Ramos (cell line): ENCODE results near the gene KRT77.

Experiments used
- in situ Hi-C: fragments of 300-500 bp; cut with MboI; formaldehyde crosslinking; loops from one replicate; pipeline ENCODE4 v1.14.3; 2022; ENCODE audit warnings: low sequenced_read_pairs; ENCODE audit not compliant: unreplicated experiment

The KRT77 gene

DNA sequence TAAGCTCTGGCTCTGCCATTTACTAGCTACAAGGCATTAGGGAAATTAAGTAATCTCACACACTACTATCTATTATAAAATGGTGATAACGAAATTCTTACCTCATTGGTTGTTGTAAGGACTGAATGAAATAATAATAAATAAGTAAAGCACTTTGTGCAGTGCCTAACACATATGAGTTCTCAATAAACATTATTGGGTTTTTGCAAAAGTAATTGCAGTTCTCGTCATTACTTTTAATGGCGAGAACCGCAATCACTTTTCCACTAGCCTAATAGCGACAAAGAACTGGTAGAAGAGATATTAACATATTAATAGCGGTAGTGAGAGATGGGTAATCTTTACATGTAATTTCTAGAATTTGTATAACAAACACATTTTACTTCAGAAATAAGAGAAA is 9.2 kb downstream of the KRT77 start:
- in situ Hi-C loops = no loop called here

GRCh38 chr12:52693261-52693660 is 10.1 kb downstream of the KRT77 start:
- in situ Hi-C loops = no loop called here

DNA sequence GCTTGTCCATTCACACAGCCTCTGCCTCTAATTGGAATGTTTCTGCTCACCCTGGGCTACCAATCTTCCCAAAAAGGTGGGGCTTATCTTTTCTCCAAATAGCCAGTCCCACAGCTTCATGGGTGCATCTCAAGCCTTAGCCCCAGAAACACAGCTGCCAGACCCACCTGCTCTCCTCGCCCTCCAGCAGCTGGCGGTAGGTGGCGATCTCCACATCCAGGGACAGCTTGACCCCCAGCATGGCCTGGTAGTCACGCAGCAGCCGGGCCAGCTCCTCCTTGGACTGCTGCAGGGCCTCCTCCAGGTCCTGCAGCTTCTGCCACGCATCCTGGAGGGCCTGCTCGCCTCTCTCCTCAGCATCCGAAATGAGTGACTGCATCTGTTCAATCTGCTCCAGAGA is 11.1 kb downstream of the KRT77 start:
- in situ Hi-C loops = no loop called here

DNA sequence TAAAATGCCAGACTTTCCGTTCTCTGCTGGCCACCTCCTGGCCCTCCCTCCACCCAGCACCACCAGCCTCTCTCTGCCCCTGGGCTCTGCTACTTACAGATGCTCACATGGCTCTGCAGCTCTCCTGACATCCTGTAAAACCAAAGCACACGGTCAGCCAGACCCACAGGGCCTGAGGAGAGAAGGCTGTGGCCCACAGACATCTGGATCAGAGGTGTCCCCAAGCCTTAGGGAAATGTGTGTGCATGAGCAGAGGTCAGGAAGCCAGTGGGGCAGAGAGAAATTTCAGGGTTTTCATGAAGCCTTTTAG is 11.5 kb downstream of the KRT77 start:
- in situ Hi-C loops = no loop called here

DNA sequence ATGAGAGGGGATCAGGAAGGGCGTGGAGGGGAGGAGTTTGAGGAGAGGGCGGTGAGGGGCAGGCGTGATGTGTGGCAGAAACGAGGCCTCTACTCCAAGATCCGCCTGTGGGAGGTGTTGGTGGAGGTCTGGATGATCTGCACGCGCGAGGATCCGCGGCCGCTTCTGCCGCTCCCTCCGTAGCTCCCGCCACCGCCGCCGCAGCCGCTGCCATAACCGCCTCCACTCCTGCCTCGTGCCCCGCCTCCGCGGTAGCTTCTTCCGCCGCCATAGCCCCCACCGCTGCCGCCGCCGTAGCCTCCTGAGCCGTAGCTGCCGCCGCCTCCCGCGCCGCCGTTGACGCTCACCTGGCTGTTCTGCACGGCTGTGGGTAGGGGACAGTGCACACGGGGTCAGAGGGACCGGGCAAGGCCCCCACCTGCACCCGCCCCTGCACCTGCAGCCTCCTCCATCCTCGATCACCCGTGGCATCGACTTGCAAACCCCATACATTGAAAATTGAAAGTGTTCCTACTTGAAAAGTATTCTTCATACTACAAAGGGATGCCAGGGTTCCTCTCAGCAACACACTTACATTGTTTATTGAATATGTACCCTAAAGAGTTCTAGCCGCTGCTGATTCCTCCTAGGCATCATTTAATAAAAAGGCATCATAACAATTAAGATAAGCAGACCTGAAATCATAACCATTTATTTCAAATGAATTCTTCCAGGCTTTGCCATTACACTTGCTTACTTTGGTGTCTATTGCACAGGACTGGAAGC is 12.1 kb downstream of the KRT77 start:
- in situ Hi-C loops = no loop called here

GRCh38 chr12:52690351-52691075 is 12.8 kb downstream of the KRT77 start:
- in situ Hi-C loops = no loop called here

GRCh38 chr12:52689936-52690335 is 13.4 kb downstream of the KRT77 start:
- in situ Hi-C loops = no loop called here

DNA sequence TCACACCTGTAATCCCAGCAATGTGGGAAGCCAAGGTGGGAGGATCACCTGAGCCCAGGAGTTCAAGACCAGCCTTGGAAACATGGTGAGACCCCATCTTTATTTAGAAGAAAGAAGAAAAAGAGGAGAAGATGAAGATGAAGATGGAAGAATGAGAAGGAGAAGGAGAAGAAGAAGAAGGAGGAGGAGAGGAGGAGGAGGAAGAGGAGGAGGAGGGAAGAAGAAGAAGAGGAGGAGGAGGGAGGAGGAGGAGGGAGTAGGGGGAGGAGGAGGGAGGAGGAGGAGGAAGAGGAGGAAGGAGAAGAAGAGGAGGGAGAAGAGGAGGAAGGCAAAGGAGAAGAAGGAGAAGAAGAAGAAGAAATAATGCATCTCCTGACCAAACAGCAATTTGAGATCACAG is 14.1 kb downstream of the KRT77 start:
- in situ Hi-C loops = no loop called here

DNA sequence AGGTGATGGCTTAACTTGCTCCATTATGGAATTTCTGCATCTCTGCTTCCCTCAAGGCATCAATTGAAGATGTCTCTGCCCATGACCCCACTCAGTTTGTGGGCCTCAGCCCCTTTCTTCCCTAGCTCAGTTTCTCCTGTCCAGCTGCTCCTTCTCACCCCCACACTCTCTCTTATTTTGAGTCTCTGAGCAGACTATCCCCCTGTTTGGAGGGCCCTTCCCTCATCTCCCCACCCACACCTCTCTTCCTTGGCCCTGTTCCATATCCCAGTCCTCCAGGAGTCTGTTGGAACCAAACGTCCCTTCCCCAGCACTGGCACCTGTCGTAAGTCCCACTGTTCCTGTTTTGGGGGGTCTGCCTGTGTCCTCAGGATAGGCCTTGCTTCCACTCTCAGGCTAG is 14.8 kb downstream of the KRT77 start:
- in situ Hi-C loops = no loop called here

- in situ Hi-C loops = no loop called here
These were observed 15.6 kb downstream of the KRT77 start for GRCh38 chr12:52687497-52688385.

GRCh38 chr12:52686756-52687487 is 16.4 kb downstream of the KRT77 start:
- in situ Hi-C loops = no loop called here

GRCh38 chr12:52686063-52686462 is 17.3 kb downstream of the KRT77 start:
- in situ Hi-C loops = no loop called here

GRCh38 chr12:52685406-52685890 is 17.9 kb downstream of the KRT77 start:
- in situ Hi-C loops = no loop called here

GRCh38 chr12:52684431-52684830 is 18.9 kb downstream of the KRT77 start:
- in situ Hi-C loops = no loop called here

DNA sequence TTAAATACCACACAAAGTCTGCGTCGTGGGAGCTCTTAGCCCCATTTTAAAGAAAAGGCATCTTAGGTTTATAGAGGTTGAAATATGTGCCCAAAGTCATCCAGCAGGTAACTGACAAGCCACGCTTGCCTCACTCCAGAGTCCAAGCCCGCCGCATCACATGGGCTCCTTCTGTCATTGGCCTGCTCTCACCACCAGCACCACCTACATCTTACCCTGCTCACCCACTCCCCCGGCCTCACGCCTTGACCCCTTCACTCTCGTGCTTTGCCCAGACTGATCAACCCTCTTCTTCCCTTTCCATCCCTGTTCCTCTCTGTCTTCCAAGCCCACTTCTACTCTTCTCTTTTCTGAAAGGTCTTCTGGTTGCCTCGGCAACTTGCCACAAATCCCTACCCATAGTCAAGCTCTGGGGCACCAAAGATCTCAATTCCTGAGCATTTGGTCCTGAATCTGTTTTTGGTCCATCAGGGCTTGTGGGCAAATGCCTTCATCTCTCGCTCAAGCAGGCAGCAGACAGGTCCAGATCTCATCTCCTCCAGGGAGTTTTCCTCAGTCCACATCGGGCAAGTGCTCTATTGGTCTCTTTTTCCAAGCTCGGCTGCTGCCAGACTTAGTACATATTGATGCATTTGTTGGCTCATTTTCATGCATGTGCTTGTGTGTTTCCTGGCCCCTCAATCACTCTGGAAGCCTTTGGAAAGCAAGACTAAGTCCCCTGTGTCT is 19.6 kb downstream of the KRT77 start:
- in situ Hi-C loops = no loop called here

DNA sequence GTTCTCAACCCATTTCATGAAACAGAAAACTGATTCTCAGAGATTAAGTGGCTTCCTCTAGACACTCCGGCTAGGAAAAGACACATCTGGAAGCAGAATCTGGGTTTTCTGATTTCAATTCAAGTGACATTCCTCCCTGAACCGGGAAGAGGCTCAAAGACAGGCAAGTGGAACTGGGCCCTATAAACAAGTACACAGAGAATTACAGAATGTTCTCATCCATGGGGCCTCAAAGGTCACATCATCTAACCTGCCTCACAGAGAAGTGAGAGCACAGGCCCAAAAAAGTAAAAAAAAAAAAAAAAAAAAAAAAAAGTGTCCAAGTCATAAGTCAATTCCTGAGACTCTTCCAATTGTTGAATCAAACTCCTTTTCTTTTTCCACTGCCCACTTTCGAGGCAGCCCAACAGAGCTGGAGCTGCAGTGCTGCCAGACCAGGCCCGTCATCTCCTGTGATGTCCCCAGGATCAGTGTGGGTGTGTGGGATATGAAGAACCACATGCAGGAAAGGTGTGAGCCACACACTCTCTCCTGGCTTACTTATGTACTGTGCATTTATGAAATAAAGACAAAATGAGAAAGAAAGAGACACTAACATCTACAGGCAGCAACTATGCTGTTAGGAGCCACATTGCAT is 20.3 kb downstream of the KRT77 start:
- in situ Hi-C loops = no loop called here

DNA sequence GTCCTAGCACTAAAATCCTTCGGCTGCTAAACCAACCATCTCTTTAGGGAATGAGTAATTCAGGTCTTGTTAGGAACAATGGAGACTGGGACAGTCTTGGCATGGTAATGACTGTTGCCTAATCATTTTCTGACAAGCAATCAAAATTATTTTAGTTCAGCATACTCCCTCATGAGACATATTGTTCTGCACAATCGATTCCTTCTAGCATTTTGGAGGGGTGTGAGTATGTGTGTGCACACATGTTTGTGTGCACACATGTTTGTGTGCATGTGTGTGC is 21.0 kb downstream of the KRT77 start:
- in situ Hi-C loops = no loop called here

DNA sequence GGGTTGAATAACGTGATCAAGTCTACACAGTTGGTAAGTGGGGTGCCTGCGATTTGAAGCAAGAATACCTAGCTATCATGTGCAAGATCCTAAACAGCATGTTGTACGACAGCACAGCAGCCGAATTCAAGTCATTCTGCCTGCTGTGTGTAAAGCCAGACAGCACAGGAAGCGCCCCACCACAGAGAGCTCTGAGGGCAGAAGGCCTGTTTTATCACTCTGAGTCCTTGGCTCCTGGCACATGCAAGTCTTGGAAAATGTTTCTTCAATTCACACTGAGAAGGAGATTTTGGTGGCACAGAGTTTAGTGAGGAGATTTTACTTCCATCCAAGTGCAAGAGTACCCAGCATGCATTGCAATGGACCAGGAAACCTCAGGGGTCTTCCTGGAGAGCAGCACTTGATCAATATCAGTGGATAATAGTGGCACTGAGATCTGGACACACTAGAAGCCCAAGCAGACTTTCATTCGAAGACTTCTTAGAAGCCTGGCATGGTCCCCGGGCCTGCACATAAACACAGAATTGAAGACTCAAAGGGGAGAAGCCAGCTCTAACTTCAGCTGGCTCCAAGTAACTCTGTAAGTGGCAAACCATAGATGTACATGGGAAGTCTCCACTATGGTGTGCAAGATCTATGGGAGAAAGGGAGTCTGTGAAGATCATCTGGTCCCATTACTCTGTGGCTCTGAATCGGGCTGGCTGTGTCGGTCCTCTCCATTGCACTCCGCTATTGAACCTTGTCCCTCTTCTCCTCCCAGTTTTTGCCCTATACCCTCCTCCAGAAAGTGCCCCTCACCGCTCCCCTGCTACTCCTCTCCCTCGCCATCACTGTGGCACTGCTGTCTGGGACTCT is 21.6 kb downstream of the KRT77 start:
- in situ Hi-C loops = no loop called here

GRCh38 chr12:52680363-52680762 is 23.0 kb downstream of the KRT77 start, which contains the start of gene KRT1:
Gene KRT1 (minus strand): TSS chr12:52680407. CDS start chr12:52680348, 59 bp downstream.
- in situ Hi-C loops = no loop called here
